Right atrium auricular region (tissue), 2 donors: Measurements from ENCODE around the gene TBC1D8. TPM values are rescaled to one million over a fixed set of nuclear protein-coding genes. Genes with fewer than 3 reads are reported as not detected.

Experiments
- DNase-seq: peaks from one replicate; pipeline ENCODE4 v3.0.0-alpha.2; 2019; ENCODE audit warnings: low spot score
- H3K27ac ChIP-seq, 2 donors: fragments of 200-600 bp; sonication (generic); 1 replicate in 1 of 2; 2 replicates in 1 of 2; pipeline ENCODE4 v1.5.1; 2016 to 2019
- H3K27me3 ChIP-seq, 2 donors: fragments of 200-600 bp; sonication (generic); one replicate each; pipeline versions ENCODE4 v1.5.1 to v1.6.0; 2017 to 2019
- H3K36me3 ChIP-seq: fragments of 200-600 bp; sonication (generic); one replicate; pipeline ENCODE4 v1.5.1; 2016
- H3K4me1 ChIP-seq, 2 donors: fragments of 200-600 bp; sonication (generic); one replicate each; pipeline versions ENCODE4 v1.5.1 to v1.6.0; 2017 to 2019
- H3K4me3 ChIP-seq, 2 donors: fragments of 200-600 bp; sonication (generic); 1 replicate in 1 of 2; 2 replicates in 1 of 2; pipeline ENCODE4 v1.5.1; 2017 to 2019; ENCODE audit warnings: mild to moderate bottlenecking in 1 of 2, moderate library complexity in 1 of 2
- H3K9me3 ChIP-seq, 2 donors: fragments of 200-600 bp; sonication (generic); one replicate each; pipeline ENCODE4 v1.5.1; 2019
- CTCF ChIP-seq, 2 donors: fragments of 200-600 bp; sonication (generic); IDR thresholded peaks; one replicate each; pipeline ENCODE4 v1.5.1; 2019; ENCODE audit warnings: antibody characterized with exemption in 2 of 2
- total RNA-seq, 2 donors: library from RNA; depleted of rRNA; stranded (reverse); fragments of >200 nt; gene quantifications; one replicate each; pipeline ENCODE4 v1.1.0, GENCODE V29; 2016

Gene TBC1D8
- 10 to 100 TPM; 42.3 to 50.3 TPM for total RNA-seq

- Histone ChIP-seq H3K27me3 (no peaks in the 10 kb centered on the region), H3K4me3 (peak within 1 kb of the TSS; percentile 87 to 88), H3K4me1 (peaks cover 0 to 72% of the 10 kb centered on the region in 2 donors), H3K27ac (peak within 1 kb of the TSS; percentile 90 to 94), H3K9me3 (no peaks in the 10 kb centered on the region), H3K36me3 (no peaks in the 10 kb centered on the region)
- TF ChIP-seq CTCF (IDR thresholded peaks at IDR 0.05) = peak in 1 of 2 donors; percentile 17
- peak; percentile 91 for DNase-seq
These were observed at the start of gene TBC1D8 for GRCh38 chr2:101151146-101151858. Gene TBC1D8 (minus strand): TSS chr2:101151382. CDS start chr2:101151253, 129 bp downstream.

- no peak for TF ChIP-seq CTCF (IDR thresholded peaks at IDR 0.05)
These were observed 49.5 kb upstream of the TBC1D8 start for GRCh38 chr2:101200676-101201075.

GRCh38 chr2:101199251-101199791, 48.1 kb upstream of the TBC1D8 start:
- no peaks in the 10 kb centered on the region for H3K4me1 ChIP-seq
- no peak for DNase-seq
- no peaks in the 10 kb centered on the region for H3K27me3 ChIP-seq
- TF ChIP-seq CTCF (IDR thresholded peaks at IDR 0.05) = no peak
- no peak overlapping the region for H3K4me3 ChIP-seq
- H3K36me3 ChIP-seq = no peaks in the 10 kb centered on the region
- H3K27ac ChIP-seq = no peak overlapping the region
- H3K9me3 ChIP-seq = no peaks in the 10 kb centered on the region

More at GRCh38 chr2:101200676-101201075, 49.5 kb upstream of the TBC1D8 start:
- peaks cover 0 to 1% of the 10 kb centered on the region in 2 donors for H3K4me1 ChIP-seq
- H3K4me3 ChIP-seq = no peak overlapping the region
- H3K36me3 ChIP-seq = no peaks in the 10 kb centered on the region
- no peaks in the 10 kb centered on the region for H3K9me3 ChIP-seq
- no peak for DNase-seq
- no peaks in the 10 kb centered on the region for H3K27me3 ChIP-seq
- no peak overlapping the region for H3K27ac ChIP-seq

- H3K36me3 ChIP-seq = no peaks in the 10 kb centered on the region
- no peak for TF ChIP-seq CTCF (IDR thresholded peaks at IDR 0.05)
- H3K4me3 ChIP-seq = no peak overlapping the region
These were observed 46.6 kb upstream of the TBC1D8 start for GRCh38 chr2:101197814-101198213.

GRCh38 chr2:101197215-101197745, 46.1 kb upstream of the TBC1D8 start:
- no peaks in the 10 kb centered on the region for H3K4me1 ChIP-seq
- H3K27me3 ChIP-seq = no peaks in the 10 kb centered on the region
- no peak overlapping the region for H3K27ac ChIP-seq
- no peaks in the 10 kb centered on the region for H3K9me3 ChIP-seq
- no peaks in the 10 kb centered on the region for H3K36me3 ChIP-seq
- no peak for TF ChIP-seq CTCF (IDR thresholded peaks at IDR 0.05)
- no peak for DNase-seq
- no peak overlapping the region for H3K4me3 ChIP-seq

More at GRCh38 chr2:101197814-101198213, 46.6 kb upstream of the TBC1D8 start:
- Histone ChIP-seq H3K27ac (no peak overlapping the region), H3K9me3 (no peaks in the 10 kb centered on the region), H3K4me1 (no peaks in the 10 kb centered on the region), H3K27me3 (no peaks in the 10 kb centered on the region)
- DNase-seq = no peak
